ENCODE measurements around the gene FMNL3.

- TF ChIP-seq CTCF (conservative IDR thresholded peaks at IDR 0.05; ENCODE audit: low read depth in 2 of 2), result no peak
- no peak for TF ChIP-seq POLR2AphosphoS5 (IDR thresholded peaks at IDR 0.05; ENCODE audit: low read depth)
- no peak for TF ChIP-seq NANOG (IDR thresholded peaks at IDR 0.05; ENCODE audit: borderline replicate concordance)
- TF ChIP-seq EZH2 (IDR thresholded peaks at IDR 0.05; ENCODE audit: low read depth, unreplicated experiment), result no peak
- TF ChIP-seq JUNB (IDR thresholded peaks at IDR 0.05; ENCODE audit: unreplicated experiment), result no peak
- no peak for TF ChIP-seq REST (IDR thresholded peaks at IDR 0.05; ENCODE audit: unreplicated experiment)
- no peak for TF ChIP-seq EZH2phosphoT487 (IDR thresholded peaks at IDR 0.05; ENCODE audit: unreplicated experiment)
- TF ChIP-seq CREB1 (CRISPR knock-in tag; IDR thresholded peaks at IDR 0.05; ENCODE audit: low read depth), result no peak
- no peak for TF ChIP-seq ZNF331 (CRISPR knock-in tag; IDR thresholded peaks at IDR 0.05; ENCODE audit: low read depth)
- TF ChIP-seq STAT1 (IDR thresholded peaks at IDR 0.05; ENCODE audit: unreplicated experiment), result no peak
- TF ChIP-seq ETS1 (IDR thresholded peaks at IDR 0.05), result no peak
- TF ChIP-seq ZNF114 (CRISPR knock-in tag; IDR thresholded peaks at IDR 0.05), result no peak
These were observed 72.2 kb downstream of the FMNL3 start for GRCh38 chr12:49635036-49635435.
